ENCODE data around the gene RFX4.

- TF ChIP-seq GATA2 (IDR thresholded peaks at IDR 0.05; ENCODE audit: low read depth, low read length) = no peak
- TF ChIP-seq GATA3 (IDR thresholded peaks at IDR 0.05; ENCODE audit: low read depth, low read length) = no peak
Observed at GRCh38 chr12:106801830-106802533, 219.2 kb downstream of the RFX4 start.
